WTC11 (cell line): Measurements from ENCODE around the gene PHYHD1.

Experiments
- JUN ChIP-seq: sonication (generic); formaldehyde crosslinking; IDR thresholded peaks from 2 replicates; pipeline ENCODE4 v1.8.0; 2023; ENCODE audit warnings: mild to moderate bottlenecking, missing genetic modification reagents
- TF ChIP-seq, protein P1 (sequence below): fragments of 200-600 bp; IDR thresholded peaks from 2 replicates; pipeline ENCODE4 v1.8.0; 2022; ENCODE audit warnings: antibody characterized with exemption
- TF ChIP-seq, protein P2 (sequence below): sonication (generic); formaldehyde crosslinking; IDR thresholded peaks from 2 replicates; pipeline ENCODE4 v1.8.1; 2022; ENCODE audit warnings: low read depth, mild to moderate bottlenecking, moderate library complexity, missing genetic modification reagents, borderline replicate concordance
- TF ChIP-seq, protein P3 (sequence below): fragments of 250-450 bp; sonication (Bioruptor Pico); IDR thresholded peaks from 2 replicates; pipeline ENCODE4 v1.9.0; 2021; ENCODE audit warnings: mild to moderate bottlenecking

DNA sequence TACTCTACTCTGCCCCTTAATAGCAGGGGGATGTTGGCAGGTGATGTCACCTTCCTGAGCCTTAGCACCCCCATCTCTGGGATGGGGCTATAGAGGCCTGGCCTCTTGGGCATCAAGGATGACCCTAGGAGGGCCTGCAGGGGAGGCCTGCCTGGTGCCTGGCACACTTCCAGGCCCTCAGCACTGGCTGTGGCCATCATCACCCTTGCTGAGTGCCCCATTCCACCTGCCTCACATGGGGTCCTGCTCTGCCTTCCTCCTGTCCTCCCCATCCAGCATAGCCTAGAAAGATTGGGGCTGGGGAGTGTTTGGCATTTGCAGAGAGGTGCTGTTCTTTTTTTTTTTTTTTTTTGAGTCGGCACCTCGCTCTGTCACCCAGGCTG, 17.7 kb upstream of the PHYHD1 start:
- TF ChIP-seq, protein P1, sequence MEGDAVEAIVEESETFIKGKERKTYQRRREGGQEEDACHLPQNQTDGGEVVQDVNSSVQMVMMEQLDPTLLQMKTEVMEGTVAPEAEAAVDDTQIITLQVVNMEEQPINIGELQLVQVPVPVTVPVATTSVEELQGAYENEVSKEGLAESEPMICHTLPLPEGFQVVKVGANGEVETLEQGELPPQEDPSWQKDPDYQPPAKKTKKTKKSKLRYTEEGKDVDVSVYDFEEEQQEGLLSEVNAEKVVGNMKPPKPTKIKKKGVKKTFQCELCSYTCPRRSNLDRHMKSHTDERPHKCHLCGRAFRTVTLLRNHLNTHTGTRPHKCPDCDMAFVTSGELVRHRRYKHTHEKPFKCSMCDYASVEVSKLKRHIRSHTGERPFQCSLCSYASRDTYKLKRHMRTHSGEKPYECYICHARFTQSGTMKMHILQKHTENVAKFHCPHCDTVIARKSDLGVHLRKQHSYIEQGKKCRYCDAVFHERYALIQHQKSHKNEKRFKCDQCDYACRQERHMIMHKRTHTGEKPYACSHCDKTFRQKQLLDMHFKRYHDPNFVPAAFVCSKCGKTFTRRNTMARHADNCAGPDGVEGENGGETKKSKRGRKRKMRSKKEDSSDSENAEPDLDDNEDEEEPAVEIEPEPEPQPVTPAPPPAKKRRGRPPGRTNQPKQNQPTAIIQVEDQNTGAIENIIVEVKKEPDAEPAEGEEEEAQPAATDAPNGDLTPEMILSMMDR, result no peak
- TF ChIP-seq, protein P2, sequence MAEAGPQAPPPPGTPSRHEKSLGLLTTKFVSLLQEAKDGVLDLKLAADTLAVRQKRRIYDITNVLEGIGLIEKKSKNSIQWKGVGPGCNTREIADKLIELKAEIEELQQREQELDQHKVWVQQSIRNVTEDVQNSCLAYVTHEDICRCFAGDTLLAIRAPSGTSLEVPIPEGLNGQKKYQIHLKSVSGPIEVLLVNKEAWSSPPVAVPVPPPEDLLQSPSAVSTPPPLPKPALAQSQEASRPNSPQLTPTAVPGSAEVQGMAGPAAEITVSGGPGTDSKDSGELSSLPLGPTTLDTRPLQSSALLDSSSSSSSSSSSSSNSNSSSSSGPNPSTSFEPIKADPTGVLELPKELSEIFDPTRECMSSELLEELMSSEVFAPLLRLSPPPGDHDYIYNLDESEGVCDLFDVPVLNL (CRISPR knock-in tag), result no peak
- TF ChIP-seq, protein P3, sequence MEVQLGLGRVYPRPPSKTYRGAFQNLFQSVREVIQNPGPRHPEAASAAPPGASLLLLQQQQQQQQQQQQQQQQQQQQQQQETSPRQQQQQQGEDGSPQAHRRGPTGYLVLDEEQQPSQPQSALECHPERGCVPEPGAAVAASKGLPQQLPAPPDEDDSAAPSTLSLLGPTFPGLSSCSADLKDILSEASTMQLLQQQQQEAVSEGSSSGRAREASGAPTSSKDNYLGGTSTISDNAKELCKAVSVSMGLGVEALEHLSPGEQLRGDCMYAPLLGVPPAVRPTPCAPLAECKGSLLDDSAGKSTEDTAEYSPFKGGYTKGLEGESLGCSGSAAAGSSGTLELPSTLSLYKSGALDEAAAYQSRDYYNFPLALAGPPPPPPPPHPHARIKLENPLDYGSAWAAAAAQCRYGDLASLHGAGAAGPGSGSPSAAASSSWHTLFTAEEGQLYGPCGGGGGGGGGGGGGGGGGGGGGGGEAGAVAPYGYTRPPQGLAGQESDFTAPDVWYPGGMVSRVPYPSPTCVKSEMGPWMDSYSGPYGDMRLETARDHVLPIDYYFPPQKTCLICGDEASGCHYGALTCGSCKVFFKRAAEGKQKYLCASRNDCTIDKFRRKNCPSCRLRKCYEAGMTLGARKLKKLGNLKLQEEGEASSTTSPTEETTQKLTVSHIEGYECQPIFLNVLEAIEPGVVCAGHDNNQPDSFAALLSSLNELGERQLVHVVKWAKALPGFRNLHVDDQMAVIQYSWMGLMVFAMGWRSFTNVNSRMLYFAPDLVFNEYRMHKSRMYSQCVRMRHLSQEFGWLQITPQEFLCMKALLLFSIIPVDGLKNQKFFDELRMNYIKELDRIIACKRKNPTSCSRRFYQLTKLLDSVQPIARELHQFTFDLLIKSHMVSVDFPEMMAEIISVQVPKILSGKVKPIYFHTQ (CRISPR knock-in tag), result no peak
- no peak for TF ChIP-seq JUN (CRISPR knock-in tag)
